ENCODE results near the gene MAML2. TPM values are rescaled to one million over a fixed set of nuclear protein-coding genes. Genes with fewer than 3 reads are reported as not detected.

The MAML2 gene
- total RNA-seq, 4 donors from 2014 or later, result 34.3 to 58.8 (median 56.0) TPM

GRCh38 chr11:95993438-95994298, 349.3 kb downstream of the MAML2 start:
- no peak for TF ChIP-seq CTCF (IDR thresholded peaks at IDR 0.05; ENCODE audit: low read depth)

- no peak for TF ChIP-seq CTCF (IDR thresholded peaks at IDR 0.05; ENCODE audit: low read depth)
Observed at GRCh38 chr11:95991545-95991944, 351.4 kb downstream of the MAML2 start.

DNA sequence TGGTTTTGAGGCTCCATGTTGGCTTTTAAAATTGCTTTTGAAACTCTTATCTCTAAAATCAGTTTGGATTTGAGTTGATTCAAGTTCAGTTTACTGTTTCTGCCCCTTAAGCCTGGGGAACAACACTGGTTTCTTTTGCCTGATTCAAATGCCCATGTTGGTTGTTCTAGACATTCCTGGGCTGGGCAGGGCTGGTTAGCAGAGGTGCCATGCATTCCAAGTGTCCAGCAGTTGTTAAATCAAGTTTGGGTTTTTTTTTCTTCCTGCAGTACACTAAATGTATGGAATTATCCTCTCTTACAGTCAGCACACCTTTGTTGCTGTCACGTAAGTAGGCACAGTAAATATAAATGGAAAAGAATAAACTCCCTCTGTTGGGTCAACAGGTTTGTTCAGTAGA, 351.9 kb downstream of the MAML2 start:
- TF ChIP-seq CTCF (IDR thresholded peaks at IDR 0.05; ENCODE audit: low read depth), result no peak

GRCh38 chr11:95989780-95990179, 353.2 kb downstream of the MAML2 start:
- no peak for TF ChIP-seq CTCF (IDR thresholded peaks at IDR 0.05; ENCODE audit: low read depth)

GRCh38 chr11:95989076-95989605, 353.9 kb downstream of the MAML2 start:
- no peak for TF ChIP-seq CTCF (IDR thresholded peaks at IDR 0.05; ENCODE audit: low read depth)

- TF ChIP-seq CTCF (IDR thresholded peaks at IDR 0.05; ENCODE audit: low read depth), result no peak
Observed at GRCh38 chr11:95985174-95985808, 357.7 kb downstream of the MAML2 start.

GRCh38 chr11:95984072-95984471, 358.9 kb downstream of the MAML2 start:
- TF ChIP-seq CTCF (IDR thresholded peaks at IDR 0.05; ENCODE audit: low read depth), result no peak
